ENCODE measurements around the gene EIF1AD. TPM values are rescaled to one million over a fixed set of nuclear protein-coding genes. Genes with fewer than 3 reads are reported as not detected.

EIF1AD gene
- total RNA-seq, 3 donors from 2014 or later (not counting 1 experiment from before 2014, with no cell fraction given) = 49.9 to 74.2 (median 62.8) TPM

DNA sequence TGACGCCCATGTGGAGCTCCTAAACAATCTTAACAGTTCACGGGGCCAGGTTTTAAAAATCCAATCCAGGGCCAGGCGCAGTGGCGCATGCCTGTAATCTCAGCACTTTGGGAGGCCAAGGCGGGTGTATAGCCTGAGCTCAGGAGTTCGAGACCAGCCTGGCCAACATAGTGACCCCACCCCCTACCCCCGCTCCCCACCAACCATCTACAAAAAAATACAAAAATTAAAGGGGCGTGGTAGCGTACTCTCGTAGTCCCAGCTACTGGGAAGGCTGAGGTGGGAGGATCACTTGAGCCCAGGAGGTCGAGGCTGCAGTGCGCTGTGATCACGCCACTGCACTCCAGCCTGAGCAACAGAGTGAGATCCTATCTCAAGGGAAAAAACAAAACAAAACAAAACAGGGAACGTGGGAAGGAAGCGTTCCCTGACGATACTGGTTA, 41.1 kb downstream of the EIF1AD start:
- Mint-ChIP-seq H3K9me3 (no peaks in the 10 kb centered on the region), H3K4me1 (peaks cover 24 to 37% of the 10 kb centered on the region in 2 donors), H3K36me3 (no peaks in the 10 kb centered on the region), H3K27ac (peak overlapping the region; percentile 96 to 98), H3K27me3 (ENCODE audit: low read depth in 2 of 2) (no peaks in the 10 kb centered on the region), H3K4me3 (peak overlapping the region; percentile 99)
- Histone ChIP-seq H3K27me3 (ENCODE audit: control insufficient read depth, insufficient read depth, low read length) (no peaks in the 10 kb centered on the region), H3K4me3 (ENCODE audit: low read length) (peak overlapping the region; percentile 75), H3K36me3 (ENCODE audit: control insufficient read depth, insufficient read depth, low read length) (peaks cover 22% of the 10 kb centered on the region), H3K9me3 (ENCODE audit: control insufficient read depth, insufficient read depth, low read length) (no peaks in the 10 kb centered on the region), H3K4me1 (ENCODE audit: control insufficient read depth, insufficient read depth, low read length) (peaks cover 43% of the 10 kb centered on the region), H3K27ac (ENCODE audit: low read length) (peak overlapping the region; percentile 93)
- DNase-seq (no peak), ATAC-seq (peak in 1 of 3 donors; percentile 1)
- TF ChIP-seq, protein P1, sequence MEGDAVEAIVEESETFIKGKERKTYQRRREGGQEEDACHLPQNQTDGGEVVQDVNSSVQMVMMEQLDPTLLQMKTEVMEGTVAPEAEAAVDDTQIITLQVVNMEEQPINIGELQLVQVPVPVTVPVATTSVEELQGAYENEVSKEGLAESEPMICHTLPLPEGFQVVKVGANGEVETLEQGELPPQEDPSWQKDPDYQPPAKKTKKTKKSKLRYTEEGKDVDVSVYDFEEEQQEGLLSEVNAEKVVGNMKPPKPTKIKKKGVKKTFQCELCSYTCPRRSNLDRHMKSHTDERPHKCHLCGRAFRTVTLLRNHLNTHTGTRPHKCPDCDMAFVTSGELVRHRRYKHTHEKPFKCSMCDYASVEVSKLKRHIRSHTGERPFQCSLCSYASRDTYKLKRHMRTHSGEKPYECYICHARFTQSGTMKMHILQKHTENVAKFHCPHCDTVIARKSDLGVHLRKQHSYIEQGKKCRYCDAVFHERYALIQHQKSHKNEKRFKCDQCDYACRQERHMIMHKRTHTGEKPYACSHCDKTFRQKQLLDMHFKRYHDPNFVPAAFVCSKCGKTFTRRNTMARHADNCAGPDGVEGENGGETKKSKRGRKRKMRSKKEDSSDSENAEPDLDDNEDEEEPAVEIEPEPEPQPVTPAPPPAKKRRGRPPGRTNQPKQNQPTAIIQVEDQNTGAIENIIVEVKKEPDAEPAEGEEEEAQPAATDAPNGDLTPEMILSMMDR (IDR thresholded peaks at IDR 0.05) = no peak
- intact Hi-C loops (cut with micrococcal nuclease) = loop anchor here (1.0 to 5.0 kb wide), 5 partner anchors 28 to 101 kb away; partner anchors contain the start of genes BANF1, C11orf68, CCDC85B and DRAP1
- WGBS (ENCODE audit: insufficient coverage) = 48% methylated on average over 14 of the region's 16 CpGs

GRCh38 chr11:65958774-65959420, 43.1 kb downstream of the EIF1AD start:
- Histone ChIP-seq H3K4me1 (ENCODE audit: control insufficient read depth, insufficient read depth, low read length) (peaks cover 42% of the 10 kb centered on the region), H3K27ac (ENCODE audit: low read length) (no peak overlapping the region), H3K9me3 (ENCODE audit: control insufficient read depth, insufficient read depth, low read length) (no peaks in the 10 kb centered on the region), H3K4me3 (ENCODE audit: low read length) (no peak overlapping the region), H3K36me3 (ENCODE audit: control insufficient read depth, insufficient read depth, low read length) (peaks cover 3% of the 10 kb centered on the region), H3K27me3 (ENCODE audit: control insufficient read depth, insufficient read depth, low read length) (no peaks in the 10 kb centered on the region)
- H3K36me3 Mint-ChIP-seq = no peaks in the 10 kb centered on the region
- intact Hi-C loops (cut with micrococcal nuclease) = no loop called here
- H3K4me3 Mint-ChIP-seq = peak overlapping the region; percentile 4
- no peaks in the 10 kb centered on the region for H3K27me3 Mint-ChIP-seq (ENCODE audit: low read depth in 2 of 2)
- no peaks in the 10 kb centered on the region for H3K9me3 Mint-ChIP-seq
- peaks cover 24 to 28% of the 10 kb centered on the region in 2 donors for H3K4me1 Mint-ChIP-seq
- no peak overlapping the region for H3K27ac Mint-ChIP-seq
- ATAC-seq (no peak), DNase-seq (no peak)
- 93% methylated on average over 17 of the region's 17 CpGs for WGBS (ENCODE audit: insufficient coverage)
- TF ChIP-seq, protein P1 (IDR thresholded peaks at IDR 0.05) = no peak

DNA sequence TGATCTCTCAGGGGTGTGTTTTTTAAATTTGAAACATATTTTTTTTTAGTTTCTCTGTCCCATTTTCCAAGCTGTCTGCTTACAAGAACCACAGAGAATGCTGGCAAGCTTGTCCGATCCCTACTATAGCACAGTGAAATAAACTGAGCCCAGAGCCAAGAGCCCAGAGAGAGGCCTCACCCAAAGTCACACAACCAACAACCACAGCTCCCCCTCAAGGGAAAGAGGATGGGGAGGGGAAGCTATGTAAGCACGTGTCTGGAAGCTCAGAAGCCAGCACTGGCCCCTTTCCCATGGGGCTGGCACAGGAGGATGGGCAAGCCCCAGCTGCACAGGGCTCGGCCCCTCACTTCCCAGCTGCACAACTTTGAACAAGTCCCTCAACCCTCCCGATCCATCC, 43.7 kb downstream of the EIF1AD start:
- intact Hi-C loops (cut with micrococcal nuclease) = no loop called here
- no peak for DNase-seq
- WGBS (ENCODE audit: insufficient coverage) = 75% methylated on average over 4 of the region's 4 CpGs
- H3K27me3 Mint-ChIP-seq (ENCODE audit: low read depth in 2 of 2) = no peaks in the 10 kb centered on the region
- H3K4me3 Mint-ChIP-seq = no peak overlapping the region
- no peaks in the 10 kb centered on the region for H3K36me3 Mint-ChIP-seq
- no peak overlapping the region for H3K4me3 ChIP-seq (ENCODE audit: low read length)
- H3K4me1 ChIP-seq (ENCODE audit: control insufficient read depth, insufficient read depth, low read length) = peaks cover 36% of the 10 kb centered on the region
- H3K27me3 ChIP-seq (ENCODE audit: control insufficient read depth, insufficient read depth, low read length) = no peaks in the 10 kb centered on the region
- TF ChIP-seq, protein P1 (IDR thresholded peaks at IDR 0.05) = no peak
- no peak overlapping the region for H3K27ac ChIP-seq (ENCODE audit: low read length)
- no peak for ATAC-seq
- H3K9me3 Mint-ChIP-seq = no peaks in the 10 kb centered on the region
- H3K9me3 ChIP-seq (ENCODE audit: control insufficient read depth, insufficient read depth, low read length) = no peaks in the 10 kb centered on the region
- no peak overlapping the region for H3K27ac Mint-ChIP-seq
- H3K36me3 ChIP-seq (ENCODE audit: control insufficient read depth, insufficient read depth, low read length) = no peaks in the 10 kb centered on the region
- peaks cover 21 to 23% of the 10 kb centered on the region in 2 donors for H3K4me1 Mint-ChIP-seq

DNA sequence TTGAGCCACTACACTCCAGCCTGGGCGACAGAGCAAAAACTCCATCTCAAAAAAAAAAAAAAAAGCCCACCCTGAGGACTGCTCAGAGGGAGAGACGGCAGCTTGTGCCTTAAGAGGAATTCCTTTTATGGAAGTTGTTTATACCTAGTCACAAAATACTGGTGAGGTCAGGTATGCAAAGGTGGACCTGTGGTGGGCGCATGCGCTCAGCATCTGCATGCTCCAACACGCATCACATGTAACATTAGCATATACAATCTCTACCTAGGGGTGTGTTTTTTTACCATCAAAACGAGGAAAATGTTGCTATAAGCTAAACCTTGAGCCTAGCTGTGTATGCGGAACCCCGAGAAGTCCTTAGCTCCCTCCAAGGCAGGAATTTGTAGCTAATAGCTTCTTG, 47.2 kb downstream of the EIF1AD start:
- Histone ChIP-seq H3K36me3 (ENCODE audit: control insufficient read depth, insufficient read depth, low read length) (no peaks in the 10 kb centered on the region), H3K4me1 (ENCODE audit: control insufficient read depth, insufficient read depth, low read length) (peaks cover 15% of the 10 kb centered on the region), H3K27me3 (ENCODE audit: control insufficient read depth, insufficient read depth, low read length) (no peaks in the 10 kb centered on the region), H3K4me3 (ENCODE audit: low read length) (no peak overlapping the region), H3K9me3 (ENCODE audit: control insufficient read depth, insufficient read depth, low read length) (no peaks in the 10 kb centered on the region), H3K27ac (ENCODE audit: low read length) (no peak overlapping the region)
- Mint-ChIP-seq H3K27me3 (ENCODE audit: low read depth in 2 of 2) (no peaks in the 10 kb centered on the region), H3K4me1 (no peaks in the 10 kb centered on the region), H3K9me3 (no peaks in the 10 kb centered on the region), H3K4me3 (no peak overlapping the region), H3K36me3 (no peaks in the 10 kb centered on the region), H3K27ac (no peak overlapping the region)
- DNase-seq (no peak), ATAC-seq (no peak)
- intact Hi-C loops (cut with micrococcal nuclease) = no loop called here
- TF ChIP-seq, protein P1 (IDR thresholded peaks at IDR 0.05) = no peak
- 89% methylated on average over 5 of the region's 8 CpGs for WGBS (ENCODE audit: insufficient coverage)

All from natural killer cell (primary cell).